ENCODE data around the gene ENPEP.

ENPEP gene

DNA sequence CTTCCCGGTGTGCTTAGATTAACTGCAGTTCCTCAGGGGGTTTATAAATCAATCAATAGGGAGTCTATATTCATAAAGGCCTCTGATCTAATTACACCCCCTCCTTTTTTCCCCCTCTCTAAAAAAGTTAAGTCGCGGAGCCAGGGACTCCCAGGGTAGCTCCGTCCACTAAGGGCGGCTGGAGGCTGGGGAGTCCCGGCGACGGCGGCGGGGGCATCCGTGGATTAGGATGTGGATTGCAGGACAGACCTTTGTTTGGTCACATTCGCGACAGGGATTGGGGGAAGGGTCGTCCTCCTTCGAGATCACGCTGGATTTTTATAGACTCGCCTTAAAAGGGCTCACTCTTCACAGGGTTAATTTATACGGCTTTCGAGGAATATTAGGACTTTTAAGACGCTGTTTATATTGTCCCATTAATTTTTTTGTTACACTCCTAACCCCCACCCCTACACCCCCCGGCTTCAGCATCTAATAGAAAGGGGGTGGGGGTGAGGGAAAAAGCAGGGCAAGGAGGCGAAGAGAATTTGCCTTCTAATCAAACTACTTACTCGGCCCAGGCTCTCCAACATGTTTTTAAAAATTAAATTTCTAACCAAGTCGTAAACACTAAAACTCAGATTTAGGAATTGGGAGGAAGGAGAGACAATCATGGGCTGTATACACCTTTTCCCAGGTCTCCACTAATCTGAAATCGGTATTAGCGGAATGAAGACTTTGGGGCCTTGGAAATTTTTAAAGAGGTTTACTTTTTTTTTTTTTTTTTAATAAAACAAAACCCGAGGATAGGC is 138.4 kb downstream of the ENPEP start:
- no peak overlapping the region for H3K4me3 ChIP-seq (ENCODE audit: low read depth, low read length)
- no peak for TF ChIP-seq CTCF (IDR thresholded peaks at IDR 0.05; ENCODE audit: low read depth, low read length)
